Spleen (tissue), 7 donors: ENCODE data around the gene RUVBL1.

ENCODE experiments used
- CTCF ChIP-seq, 11 experiments: fragments of 200-600 bp in 7 of 11; fragments of 450-650 bp in 4 of 11; sonication (generic) in 4 of 11; IDR thresholded peaks in 8 of 11; conservative IDR thresholded peaks in 3 of 11; 1 replicate in 7 of 11; 2 replicates in 4 of 11; pipeline versions ENCODE4 v1.4.0 to v1.8.0; 2016 to 2021; ENCODE audit warnings: antibody characterized with exemption in 11 of 11, inconsistent platforms in 4 of 11, mild to moderate bottlenecking in 1 of 11
- POLR2AphosphoS5 ChIP-seq, 3 donors: sonication (generic); formaldehyde crosslinking; IDR thresholded peaks; one replicate each; pipeline ENCODE4 v1.5.1; 2017; ENCODE audit warnings: antibody characterized with exemption in 3 of 3
- donor health status: DM: no; HTN: no; CAD: no; lungs with moderate emphysema.
- donor health status: DM: no; HTN: no; CAD: no.
- donor health status: DM: no; HTN: no; CAD: no.

GRCh38 chr3:128060473-128061381 is 62.9 kb downstream of the RUVBL1 start:
- TF ChIP-seq CTCF (IDR thresholded peaks at IDR 0.05 in 8 of 11, conservative IDR thresholded peaks at IDR 0.05 in 3 of 11) (no peak), POLR2AphosphoS5 (IDR thresholded peaks at IDR 0.05) (no peak)
